SK-N-SH treated with all-trans-retinoic acid at 6 μM for 48 hours (cell line): ENCODE results near the gene MAP1B.
A peak's percentile ranks its signal among the peaks of the same experiment; 100 is the strongest.

ENCODE experiments used
- ATAC-seq: fragments of 200-7000 bp; cut with Tn5 transposase; 3 replicates; pipeline ENCODE4 v1.9.1; 2020; ENCODE audit warnings: mild to moderate bottlenecking, moderate library complexity
- ARNTL ChIP-seq: fragments of 450-650 bp; formaldehyde crosslinking; IDR thresholded peaks from 2 replicates; pipeline ENCODE4 v1.5.0; 2020; ENCODE audit warnings: low read depth, mild to moderate bottlenecking, moderate library complexity, borderline replicate concordance
- BACH2 ChIP-seq: fragments of 250-450 bp; sonication (Bioruptor Pico); IDR thresholded peaks from 2 replicates; pipeline ENCODE4 v1.9.0; 2021; ENCODE audit warnings: mild to moderate bottlenecking, borderline replicate concordance
- ESRRG ChIP-seq: fragments of 250-450 bp; sonication (Bioruptor Pico); IDR thresholded peaks from 2 replicates; pipeline ENCODE4 v1.6.1; 2021; ENCODE audit warnings: mild to moderate bottlenecking
- ISL1 ChIP-seq: fragments of 250-450 bp; sonication (Bioruptor Pico); IDR thresholded peaks from 2 replicates; pipeline ENCODE4 v2.1.2; 2022; ENCODE audit warnings: mild to moderate bottlenecking, moderate library complexity
- OSR1 ChIP-seq: fragments of 250-450 bp; sonication (Bioruptor Pico); IDR thresholded peaks from 2 replicates; pipeline ENCODE4 v1.8.0; 2022; ENCODE audit warnings: moderate library complexity, mild to moderate bottlenecking, inconsistent platforms
- POU6F1 ChIP-seq: fragments of 250-450 bp; sonication (Bioruptor Pico); IDR thresholded peaks from 2 replicates; pipeline ENCODE4 v1.8.0; 2021; ENCODE audit warnings: low read depth, mild to moderate bottlenecking, moderate library complexity, borderline replicate concordance
- PPARA ChIP-seq: fragments of 250-450 bp; sonication (Bioruptor Pico); IDR thresholded peaks from 2 replicates; pipeline ENCODE4 v1.5.0; 2020; ENCODE audit warnings: mild to moderate bottlenecking, borderline replicate concordance
- RARB ChIP-seq: fragments of 250-450 bp; sonication (Bioruptor Pico); IDR thresholded peaks from 2 replicates; pipeline ENCODE4 v1.8.0; 2021; ENCODE audit warnings: mild to moderate bottlenecking, moderate library complexity
- SNAI2 ChIP-seq: fragments of 250-450 bp; sonication (Bioruptor Pico); IDR thresholded peaks from 2 replicates; pipeline ENCODE4 v1.5.0; 2020; ENCODE audit warnings: mild to moderate bottlenecking, moderate library complexity
- TCF4 ChIP-seq: fragments of 250-450 bp; sonication (Bioruptor Pico); IDR thresholded peaks from 2 replicates; pipeline ENCODE4 v1.8.0; 2021; ENCODE audit warnings: mild to moderate bottlenecking, moderate library complexity, borderline replicate concordance
- TOX ChIP-seq: fragments of 250-450 bp; sonication (Bioruptor Pico); IDR thresholded peaks from 2 replicates; pipeline ENCODE4 v1.8.0; 2021; ENCODE audit warnings: mild to moderate bottlenecking, moderate library complexity, borderline replicate concordance
- ZFP3 ChIP-seq: fragments of 250-450 bp; sonication (Bioruptor Pico); IDR thresholded peaks from 2 replicates; pipeline ENCODE4 v1.5.0; 2020; ENCODE audit warnings: mild to moderate bottlenecking, moderate library complexity
- ZNF70 ChIP-seq: fragments of 450-650 bp; formaldehyde crosslinking; IDR thresholded peaks from 2 replicates; pipeline ENCODE4 v1.5.0; 2020; ENCODE audit warnings: mild to moderate bottlenecking, moderate library complexity
- ZNF8 ChIP-seq: fragments of 450-650 bp; formaldehyde crosslinking; IDR thresholded peaks from 2 replicates; pipeline ENCODE4 v1.5.0; 2020; ENCODE audit warnings: mild to moderate bottlenecking, moderate library complexity
- TF ChIP-seq, protein P1 (sequence below): fragments of 250-450 bp; sonication (Bioruptor Pico); IDR thresholded peaks from 2 replicates; pipeline ENCODE4 v1.5.1; 2021; ENCODE audit warnings: mild to moderate bottlenecking, moderate library complexity
- TF ChIP-seq, protein P2 (sequence below): fragments of 250-450 bp; sonication (Bioruptor Pico); IDR thresholded peaks from 2 replicates; pipeline ENCODE4 v1.8.0; 2020; ENCODE audit warnings: mild to moderate bottlenecking, moderate library complexity, borderline replicate concordance
- TF ChIP-seq, protein P3 (sequence below): fragments of 250-450 bp; sonication (Bioruptor Pico); IDR thresholded peaks from 2 replicates; pipeline ENCODE4 v1.5.1; 2020; ENCODE audit warnings: low read depth, mild to moderate bottlenecking, moderate library complexity

The MAP1B gene

GRCh38 chr5:72154076-72154756 is 46.9 kb downstream of the MAP1B start:
- ATAC-seq, result no peak
- no peak for TF ChIP-seq ARNTL
- TF ChIP-seq RARB (CRISPR knock-in tag), result no peak
- no peak for TF ChIP-seq ESRRG (CRISPR knock-in tag)
- no peak for TF ChIP-seq POU6F1 (CRISPR knock-in tag)
- no peak for TF ChIP-seq TCF4 (CRISPR knock-in tag)
- TF ChIP-seq ZFP3 (CRISPR knock-in tag), result no peak
- TF ChIP-seq PPARA (CRISPR knock-in tag), result no peak
- TF ChIP-seq, protein P1, sequence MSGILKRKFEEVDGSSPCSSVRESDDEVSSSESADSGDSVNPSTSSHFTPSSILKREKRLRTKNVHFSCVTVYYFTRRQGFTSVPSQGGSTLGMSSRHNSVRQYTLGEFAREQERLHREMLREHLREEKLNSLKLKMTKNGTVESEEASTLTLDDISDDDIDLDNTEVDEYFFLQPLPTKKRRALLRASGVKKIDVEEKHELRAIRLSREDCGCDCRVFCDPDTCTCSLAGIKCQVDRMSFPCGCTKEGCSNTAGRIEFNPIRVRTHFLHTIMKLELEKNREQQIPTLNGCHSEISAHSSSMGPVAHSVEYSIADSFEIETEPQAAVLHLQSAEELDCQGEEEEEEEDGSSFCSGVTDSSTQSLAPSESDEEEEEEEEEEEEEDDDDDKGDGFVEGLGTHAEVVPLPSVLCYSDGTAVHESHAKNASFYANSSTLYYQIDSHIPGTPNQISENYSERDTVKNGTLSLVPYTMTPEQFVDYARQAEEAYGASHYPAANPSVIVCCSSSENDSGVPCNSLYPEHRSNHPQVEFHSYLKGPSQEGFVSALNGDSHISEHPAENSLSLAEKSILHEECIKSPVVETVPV, result no peak
- no peak for TF ChIP-seq OSR1
- TF ChIP-seq TOX (CRISPR knock-in tag), result no peak
- no peak for TF ChIP-seq SNAI2

GRCh38 chr5:72156946-72157624 is 49.8 kb downstream of the MAP1B start:
- TF ChIP-seq TCF4 (CRISPR knock-in tag) (no peak), PPARA (CRISPR knock-in tag) (no peak), TOX (CRISPR knock-in tag) (no peak), ZNF8 (no peak), ARNTL (no peak), BACH2 (CRISPR knock-in tag) (no peak), ESRRG (CRISPR knock-in tag) (no peak), SNAI2 (no peak), RARB (CRISPR knock-in tag) (no peak)
- TF ChIP-seq, protein P2, sequence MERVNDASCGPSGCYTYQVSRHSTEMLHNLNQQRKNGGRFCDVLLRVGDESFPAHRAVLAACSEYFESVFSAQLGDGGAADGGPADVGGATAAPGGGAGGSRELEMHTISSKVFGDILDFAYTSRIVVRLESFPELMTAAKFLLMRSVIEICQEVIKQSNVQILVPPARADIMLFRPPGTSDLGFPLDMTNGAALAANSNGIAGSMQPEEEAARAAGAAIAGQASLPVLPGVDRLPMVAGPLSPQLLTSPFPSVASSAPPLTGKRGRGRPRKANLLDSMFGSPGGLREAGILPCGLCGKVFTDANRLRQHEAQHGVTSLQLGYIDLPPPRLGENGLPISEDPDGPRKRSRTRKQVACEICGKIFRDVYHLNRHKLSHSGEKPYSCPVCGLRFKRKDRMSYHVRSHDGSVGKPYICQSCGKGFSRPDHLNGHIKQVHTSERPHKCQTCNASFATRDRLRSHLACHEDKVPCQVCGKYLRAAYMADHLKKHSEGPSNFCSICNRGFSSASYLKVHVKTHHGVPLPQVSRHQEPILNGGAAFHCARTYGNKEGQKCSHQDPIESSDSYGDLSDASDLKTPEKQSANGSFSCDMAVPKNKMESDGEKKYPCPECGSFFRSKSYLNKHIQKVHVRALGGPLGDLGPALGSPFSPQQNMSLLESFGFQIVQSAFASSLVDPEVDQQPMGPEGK, result no peak
- TF ChIP-seq, protein P3, sequence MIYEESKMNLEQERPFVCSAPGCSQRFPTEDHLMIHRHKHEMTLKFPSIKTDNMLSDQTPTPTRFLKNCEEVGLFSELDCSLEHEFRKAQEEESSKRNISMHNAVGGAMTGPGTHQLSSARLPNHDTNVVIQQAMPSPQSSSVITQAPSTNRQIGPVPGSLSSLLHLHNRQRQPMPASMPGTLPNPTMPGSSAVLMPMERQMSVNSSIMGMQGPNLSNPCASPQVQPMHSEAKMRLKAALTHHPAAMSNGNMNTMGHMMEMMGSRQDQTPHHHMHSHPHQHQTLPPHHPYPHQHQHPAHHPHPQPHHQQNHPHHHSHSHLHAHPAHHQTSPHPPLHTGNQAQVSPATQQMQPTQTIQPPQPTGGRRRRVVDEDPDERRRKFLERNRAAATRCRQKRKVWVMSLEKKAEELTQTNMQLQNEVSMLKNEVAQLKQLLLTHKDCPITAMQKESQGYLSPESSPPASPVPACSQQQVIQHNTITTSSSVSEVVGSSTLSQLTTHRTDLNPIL (CRISPR knock-in tag), result no peak
- TF ChIP-seq, protein P1, result no peak
- TF ChIP-seq, all 23 proteins: peak for 0
- peak; percentile 60 for ATAC-seq

- no peak for ATAC-seq
- no peak for TF ChIP-seq ZNF8
- no peak for TF ChIP-seq SNAI2
Observed at GRCh38 chr5:72157625-72157962, 50.3 kb downstream of the MAP1B start.

- TF ChIP-seq TOX (CRISPR knock-in tag) (no peak), ARNTL (no peak), ZNF70 (CRISPR knock-in tag) (no peak), TCF4 (CRISPR knock-in tag) (no peak), ISL1 (CRISPR knock-in tag) (no peak), PPARA (CRISPR knock-in tag) (no peak)
- ATAC-seq, result no peak
Observed at GRCh38 chr5:72159501-72159911, 52.2 kb downstream of the MAP1B start.
